GM19193 (cell line): ENCODE data around the gene TSGA10IP.

Source experiments
- POLR2A ChIP-seq: IDR thresholded peaks from 4 replicates; pipeline ENCODE4 v1.6.1; 2011; ENCODE audit not compliant: insufficient read depth, insufficient read length; ENCODE audit errors: extremely low read depth

Gene TSGA10IP

GRCh38 chr11:65958774-65959420 lies 13.6 kb downstream of the TSGA10IP start:
- no peak for TF ChIP-seq POLR2A

GRCh38 chr11:65960824-65961266 lies 15.6 kb downstream of the TSGA10IP start:
- TF ChIP-seq POLR2A, result no peak

- peak; percentile 91 for TF ChIP-seq POLR2A
Observed at GRCh38 chr11:65961267-65962140, 16.2 kb downstream of the TSGA10IP start, which contains the start of gene SART1. Gene SART1, plus strand, starts transcription at chr11:65961734. Its CDS starts 47 bp downstream, at chr11:65961781.

- no peak for TF ChIP-seq POLR2A
Observed at GRCh38 chr11:65962141-65962564, 16.9 kb downstream of the TSGA10IP start.

- no peak for TF ChIP-seq POLR2A
Observed at GRCh38 chr11:65964906-65965305, 19.6 kb downstream of the TSGA10IP start.

- TF ChIP-seq POLR2A, result no peak
Observed at GRCh38 chr11:65965986-65966762, 20.9 kb downstream of the TSGA10IP start.

GRCh38 chr11:65967329-65967934 lies 22.2 kb downstream of the TSGA10IP start:
- no peak for TF ChIP-seq POLR2A

- no peak for TF ChIP-seq POLR2A
Observed at GRCh38 chr11:65968600-65969482, 23.6 kb downstream of the TSGA10IP start.

GRCh38 chr11:65972116-65972515 lies 26.8 kb downstream of the TSGA10IP start:
- no peak for TF ChIP-seq POLR2A

GRCh38 chr11:65973439-65974110 lies 28.3 kb downstream of the TSGA10IP start:
- no peak for TF ChIP-seq POLR2A

- no peak for TF ChIP-seq POLR2A
Observed at GRCh38 chr11:65975771-65976170, 30.5 kb downstream of the TSGA10IP start.

GRCh38 chr11:65976216-65977176 lies 31.2 kb downstream of the TSGA10IP start:
- TF ChIP-seq POLR2A, result no peak
